ENCODE data around the gene B4GALNT4. TPM values are rescaled to one million over a fixed set of nuclear protein-coding genes. Genes with fewer than 3 reads are reported as not detected.

B4GALNT4 gene
- total and polyA plus RNA-seq, 2 of the 8 experiments (the other 6 are each of a cell fraction or from before 2014, with no cell fraction given), result 40.9 to 76.3 TPM

DNA sequence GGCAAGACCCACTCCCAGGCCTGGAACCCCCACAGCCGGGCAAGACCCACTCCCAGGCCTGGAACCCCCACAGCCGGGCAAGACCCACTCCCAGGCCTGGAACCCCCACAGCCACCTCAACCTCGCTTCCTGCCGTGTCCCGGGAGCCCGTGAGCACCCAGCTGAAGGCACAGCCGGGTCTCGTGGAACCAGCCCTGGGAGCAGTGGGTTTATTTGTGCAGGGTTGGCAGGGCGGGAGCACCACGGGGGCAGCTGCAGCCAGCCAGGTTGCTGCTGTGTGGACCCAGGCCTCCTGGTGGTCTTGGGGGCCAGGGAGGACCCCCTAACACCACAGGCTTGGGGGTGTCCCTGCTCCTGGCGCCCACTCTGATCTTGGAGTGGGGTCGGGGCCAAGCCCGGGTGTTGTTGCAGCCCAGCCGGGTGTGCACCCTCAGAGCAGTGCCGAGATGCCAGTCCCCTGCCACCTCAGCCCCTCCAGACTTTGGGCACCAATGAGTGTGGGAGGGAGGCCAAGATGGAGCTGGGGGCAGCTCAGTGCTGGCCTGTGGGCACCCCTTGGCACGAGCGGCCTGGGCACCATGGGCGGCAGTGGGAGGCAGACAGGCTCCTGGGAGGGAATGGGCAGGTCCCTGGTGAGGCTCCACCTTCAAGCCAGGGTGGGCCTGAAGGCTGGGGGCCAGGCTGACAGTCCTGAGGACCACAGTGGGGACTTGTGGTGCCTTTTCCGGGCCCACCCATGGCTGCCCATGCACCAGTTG lies 16.5 kb downstream of the B4GALNT4 start:
- Histone ChIP-seq H3K23me2 (ENCODE audit: low read depth, low read length) (no peaks in the 10 kb centered on the region), H4K5ac (ENCODE audit: insufficient read length, low read depth, low read length) (no peak overlapping the region), H3K4me1 (replicated peaks in 1 of 4; ENCODE audit: control insufficient read depth in 3 of 4, insufficient read depth in 4 of 4, low read length in 3 of 4) (no peaks in the 10 kb centered on the region; a peak in 1 of 7 replicates), H3K27ac (ENCODE audit: low read depth, low read length) (no peak overlapping the region), H2BK15ac (ENCODE audit: low read length) (no peak overlapping the region), H2BK20ac (ENCODE audit: low read length) (no peak overlapping the region), H3K56ac (replicated peaks; ENCODE audit: insufficient read length, low read depth, low read length) (no peak overlapping the region), H2BK5ac (ENCODE audit: low read depth, low read length) (no peak overlapping the region), H2BK120ac (replicated peaks; ENCODE audit: low read depth, low read length) (no peak overlapping the region), H3K18ac (ENCODE audit: extremely low read depth, low read length) (no peak overlapping the region), H3K23ac (ENCODE audit: insufficient read length) (no peak overlapping the region), H3K4me2 (ENCODE audit: insufficient read depth in 1 of 2, low read depth in 2 of 2, low read length in 2 of 2) (no peak overlapping the region), H3K79me1 (ENCODE audit: low read depth, low read length) (no peaks in the 10 kb centered on the region), H4K91ac (replicated peaks; ENCODE audit: insufficient read length, low read length) (no peak overlapping the region), H2AFZ (ENCODE audit: low read length) (no peak overlapping the region), H3K4ac (replicated peaks; ENCODE audit: insufficient read length, low read depth, low read length) (no peak overlapping the region), H4K8ac (ENCODE audit: extremely low read depth, insufficient read depth, low read length) (no peak overlapping the region), H2AK5ac (ENCODE audit: low read depth, low read length) (no peak overlapping the region), H3K36me3 (ENCODE audit: control insufficient read depth in 2 of 4, insufficient read depth in 4 of 4, low read length in 3 of 4) (peaks cover 0 to 6% (median under 1%) of the 10 kb centered on the region in 4 experiments; a peak in 2 of 8 replicates), H4K20me1 (replicated peaks in 1 of 2; ENCODE audit: control insufficient read depth in 1 of 2, insufficient read depth in 2 of 2, low read length in 2 of 2) (no peaks in the 10 kb centered on the region), H3K14ac (ENCODE audit: insufficient read length) (no peak overlapping the region), H3K79me2 (ENCODE audit: control insufficient read depth in 1 of 2, insufficient read depth in 2 of 2, low read length in 2 of 2) (no peaks in the 10 kb centered on the region), H2BK12ac (ENCODE audit: low read depth, low read length) (no peak overlapping the region), H3K27me3 (replicated peaks in 1 of 4; ENCODE audit: control insufficient read depth in 3 of 4, extremely low read depth in 1 of 4, insufficient read depth in 3 of 4, low read length in 3 of 4) (no peaks in the 10 kb centered on the region), H3K9me3 (ENCODE audit: insufficient read depth in 2 of 2, low read depth in 1 of 2, low read length in 1 of 2) (peaks cover 15 to 17% of the 10 kb centered on the region in 2 experiments), H3K9ac (replicated peaks in 1 of 4; ENCODE audit: extremely low read depth in 1 of 4, low read depth in 3 of 4, low read length in 3 of 4) (no peak overlapping the region), H3K4me3 (ENCODE audit: extremely low read depth in 1 of 4, insufficient read depth in 2 of 4, low read depth in 3 of 4, low read length in 4 of 4) (no peak overlapping the region)
- 93% methylated on average over 18 of the region's 19 CpGs; no CpG with 5 or more reads in 1 of the 2 experiments for WGBS, 2 experiments (ENCODE audit: extremely low coverage in 1 of 2, insufficient coverage in 1 of 2, insufficient read length in 1 of 2, insufficient replicate concordance in 2 of 2, low coverage in 1 of 2, low lambda C conversion rate in 2 of 2, missing lambda C conversion rate in 1 of 2)
- FAIRE-seq (no peak), DNase-seq (ENCODE audit: low read depth in 1 of 2, low spot score in 2 of 2) (no peak)
- ChIA-PET POLR2A (ENCODE audit: partially characterized antibody) (interaction anchor here (0.9 to 1.8 kb wide), 6 partner anchors 9 to 135 kb away, joined by 3 to 7 read pairs (median 3); no protein-coding TSS in a partner anchor), CTCF (ENCODE audit: partially characterized antibody) (interaction anchor here (1.1 to 2.5 kb wide), 5 partner anchors 8 to 22 kb away, joined by 3 to 11 read pairs (median 4); no protein-coding TSS in a partner anchor)
- no peak for TF ChIP-seq KDM4A (IDR thresholded peaks at IDR 0.05; ENCODE audit: low read depth, low read length, severe bottlenecking)
- no peak for TF ChIP-seq TEAD4 (IDR thresholded peaks at IDR 0.05; ENCODE audit: low read depth, low read length)
- no peak for TF ChIP-seq BACH1 (IDR thresholded peaks at IDR 0.05; ENCODE audit: low read length)
- TF ChIP-seq CHD2 (IDR thresholded peaks at IDR 0.05; ENCODE audit: low read length), result no peak
- TF ChIP-seq SIRT6 (IDR thresholded peaks at IDR 0.05; ENCODE audit: low read length), result no peak

Measured in H1 (cell line).